Measurements from ENCODE around the gene ZNF789.

DNA sequence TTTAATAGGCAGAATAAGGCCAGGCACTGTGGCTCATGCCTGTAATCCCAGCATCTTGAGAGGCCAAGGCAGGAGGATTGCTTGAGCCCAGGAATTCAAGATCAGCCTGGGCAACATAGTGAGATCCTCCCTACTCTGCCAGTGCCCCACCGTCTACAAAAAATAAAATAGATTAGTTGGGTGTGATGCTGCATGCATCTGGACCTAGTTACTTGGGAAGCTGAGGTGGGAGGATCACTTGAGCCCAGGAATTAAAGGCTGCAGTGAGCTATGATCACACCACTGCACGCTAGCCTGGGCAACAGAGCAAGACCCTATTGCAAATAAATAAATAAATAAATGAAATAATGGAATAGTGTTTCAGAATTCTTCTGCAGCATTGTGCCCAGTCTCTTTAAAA is 63.0 kb downstream of the ZNF789 start:
- no peak for TF ChIP-seq POLR2A (IDR thresholded peaks at IDR 0.05)
- TF ChIP-seq CTCF (IDR thresholded peaks at IDR 0.05): no peak

Measured in Peyer's patch (tissue), 4 donors.